Measurements from ENCODE around the gene EMC7.
"Not testable (repeated sequence)": the region's sequence is repeated elsewhere in the genome, so short reads cannot be mapped to it uniquely, and the experiment has no call there.

The EMC7 gene

DNA sequence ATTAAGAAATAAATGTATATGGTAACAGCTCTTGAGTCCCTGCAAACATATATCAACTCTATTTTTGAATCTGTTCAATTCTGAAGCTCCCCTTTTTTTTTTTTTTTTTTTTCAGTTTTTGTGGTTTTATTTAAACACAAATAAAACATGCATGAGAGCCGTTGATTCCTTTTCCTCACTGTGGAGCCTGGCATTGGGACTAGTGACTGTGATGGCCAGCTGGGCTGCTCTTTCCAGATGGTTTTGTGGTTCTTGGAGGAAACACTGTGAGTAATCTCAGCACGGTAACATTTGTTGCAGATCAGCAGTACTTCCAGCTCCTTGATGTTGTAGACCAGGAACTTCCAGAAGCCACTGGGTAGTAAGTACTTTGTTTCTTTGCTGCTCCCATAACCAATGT lies 15.9 kb downstream of the EMC7 start:
- no peak for DNase-seq (ENCODE audit: low read depth in 2 of 2)

- no peak for DNase-seq (ENCODE audit: low read depth in 2 of 2)
These were observed 17.6 kb downstream of the EMC7 start for GRCh38 chr15:34084086-34084485.

- DNase-seq (ENCODE audit: low read depth in 2 of 2): no peak
These were observed 21.8 kb downstream of the EMC7 start for GRCh38 chr15:34079904-34080303.

GRCh38 chr15:34078900-34079299 lies 22.8 kb downstream of the EMC7 start:
- no peak for DNase-seq (ENCODE audit: low read depth in 2 of 2)

DNA sequence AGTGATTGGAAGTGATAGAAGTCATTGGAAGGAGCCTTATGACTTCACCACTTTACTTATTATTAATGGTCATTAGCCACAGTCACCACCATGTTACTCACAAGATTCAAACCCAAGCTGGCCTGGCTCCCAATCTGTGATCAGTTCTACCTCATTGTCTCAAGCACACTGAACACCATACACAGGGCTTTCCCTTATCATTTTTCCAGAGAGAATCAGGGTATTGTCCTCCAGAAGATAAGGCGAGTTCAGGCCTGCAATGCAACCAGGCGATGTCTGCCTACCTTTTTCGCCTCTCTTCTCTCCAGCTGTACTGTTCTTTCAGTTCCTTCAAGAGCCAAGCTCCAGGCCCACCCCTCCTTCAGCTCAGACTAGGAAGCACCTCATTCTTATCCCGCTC lies 24.9 kb downstream of the EMC7 start:
- DNase-seq (ENCODE audit: low read depth in 2 of 2): no peak

DNA sequence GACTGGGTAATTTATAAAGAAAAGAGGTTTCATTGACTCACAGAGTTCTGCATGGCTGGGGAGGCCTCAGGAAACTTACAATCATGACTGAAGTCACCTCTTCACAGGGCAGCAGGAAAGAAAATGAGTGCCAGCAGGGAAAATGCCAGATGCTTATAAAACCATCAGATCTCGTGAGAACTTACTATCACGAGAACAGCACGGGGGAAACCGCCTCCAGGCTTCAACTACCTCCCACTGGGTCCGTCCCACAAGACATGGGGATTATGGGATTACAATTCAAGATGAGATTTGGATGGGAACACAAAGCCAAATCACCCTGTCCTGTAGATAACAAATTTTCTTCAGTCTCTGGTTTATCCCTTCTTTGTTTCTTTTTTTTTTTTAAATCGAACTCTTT lies 31.7 kb downstream of the EMC7 start:
- no peak for DNase-seq (ENCODE audit: low read depth in 2 of 2)

DNA sequence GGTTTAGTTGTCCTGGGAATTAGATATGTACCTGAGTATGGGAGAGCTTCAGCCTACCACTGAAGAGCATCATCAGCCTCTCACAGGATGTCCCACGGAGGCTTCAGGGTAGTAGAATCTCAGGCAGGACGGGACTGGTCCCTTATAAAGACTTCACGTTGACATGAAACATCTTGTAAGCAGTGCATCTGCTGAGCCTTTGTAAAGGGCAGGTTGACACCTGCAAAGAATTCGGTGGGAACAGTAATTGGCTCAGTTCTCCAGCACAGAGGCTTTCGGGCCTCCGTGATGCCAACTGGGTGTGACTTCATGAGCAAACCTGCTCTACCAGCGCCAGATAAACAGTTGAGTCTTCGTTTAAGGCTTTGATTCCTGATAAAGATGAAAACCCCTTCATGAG lies 35.7 kb downstream of the EMC7 start:
- DNase-seq (ENCODE audit: low read depth in 2 of 2): no peak

GRCh38 chr15:34065261-34065660 lies 36.4 kb downstream of the EMC7 start:
- no peak for DNase-seq (ENCODE audit: low read depth in 2 of 2)

DNA sequence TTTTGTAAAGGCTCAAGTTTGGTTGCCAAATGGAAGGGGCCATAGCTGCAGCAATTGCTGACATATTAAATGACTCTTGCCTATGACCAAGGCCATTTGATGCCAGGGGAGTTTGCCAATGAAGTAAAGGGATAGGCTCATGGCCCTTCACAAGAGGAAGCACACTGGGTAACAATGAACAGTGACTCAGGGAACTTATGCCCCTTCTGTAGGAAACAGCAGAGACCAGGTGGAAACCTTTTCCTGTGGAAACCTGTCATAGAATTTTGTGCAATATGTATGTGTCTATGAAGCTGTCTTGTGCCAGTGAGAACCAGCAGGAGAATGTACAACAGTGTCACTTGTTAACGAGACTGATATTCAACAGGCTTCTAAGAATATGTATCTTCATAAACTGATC lies 37.2 kb downstream of the EMC7 start:
- no peak for DNase-seq (ENCODE audit: low read depth in 2 of 2)

- DNase-seq (ENCODE audit: low read depth in 2 of 2): no peak
These were observed 41.7 kb downstream of the EMC7 start for GRCh38 chr15:34059946-34060345.

GRCh38 chr15:34059476-34059875 lies 42.2 kb downstream of the EMC7 start:
- no peak for DNase-seq (ENCODE audit: low read depth in 2 of 2)

DNA sequence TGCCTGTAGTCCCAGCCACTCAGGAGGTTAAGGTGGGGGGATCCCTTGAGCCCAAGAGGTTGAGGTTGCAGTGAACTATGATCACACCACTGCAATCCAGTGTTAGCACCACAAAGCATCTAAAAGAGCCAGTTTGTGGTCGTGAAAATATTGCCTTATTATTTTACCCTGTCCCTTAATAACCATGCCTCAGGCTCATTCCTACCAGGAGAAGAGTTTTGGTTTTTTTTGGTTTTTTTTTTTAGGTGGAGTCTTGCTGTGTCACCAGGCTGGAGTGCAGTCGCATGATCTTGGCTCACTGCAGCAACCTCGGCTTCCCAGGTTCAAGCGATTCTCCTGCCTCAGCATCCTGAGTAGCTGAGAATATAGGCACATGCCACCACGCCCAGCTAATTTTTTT lies 44.8 kb downstream of the EMC7 start:
- no peak for DNase-seq (ENCODE audit: low read depth in 2 of 2)

GRCh38 chr15:34055868-34056595 lies 45.6 kb downstream of the EMC7 start:
- no peak for DNase-seq (ENCODE audit: low read depth in 2 of 2)

GRCh38 chr15:34054081-34054707 lies 47.5 kb downstream of the EMC7 start:
- DNase-seq (ENCODE audit: low read depth in 2 of 2): no peak

DNA sequence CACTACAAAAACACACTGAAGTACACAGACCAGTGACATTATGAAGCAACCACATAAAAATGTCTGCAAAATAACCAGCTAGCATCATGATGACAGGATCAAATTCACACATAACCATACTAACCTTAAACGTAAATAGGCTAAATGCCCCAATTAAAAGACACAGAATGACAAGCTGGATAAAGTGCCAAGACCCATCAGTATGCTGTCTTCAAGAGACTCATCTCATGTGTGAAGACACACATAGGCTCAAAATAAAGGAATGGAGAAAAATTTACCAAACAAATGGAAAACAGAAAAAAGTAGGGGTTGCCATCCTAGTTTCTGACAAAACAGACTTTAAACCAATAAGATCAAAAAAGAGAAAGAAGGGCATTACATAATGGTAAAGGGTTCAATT lies 51.3 kb downstream of the EMC7 start:
- not testable (repeated sequence) for DNase-seq (ENCODE audit: low read depth in 2 of 2)

DNA sequence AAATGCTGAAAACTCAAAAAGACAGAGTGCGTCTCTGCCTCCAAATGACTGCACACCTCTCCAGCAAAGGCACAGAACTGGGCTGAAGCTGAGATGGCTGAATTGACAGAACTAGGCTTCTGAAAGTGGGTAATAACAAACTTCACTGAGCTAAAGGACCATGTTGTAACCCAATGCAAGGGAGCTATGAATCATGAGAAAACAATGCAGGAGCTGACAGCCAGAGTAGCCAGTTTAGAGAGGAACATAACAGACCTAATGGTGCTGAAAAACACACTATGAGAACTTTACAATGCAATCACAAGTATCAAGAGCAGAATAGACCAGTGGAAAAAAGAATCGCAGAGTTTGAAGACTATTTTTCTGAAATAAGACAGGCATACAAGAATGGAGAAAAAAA lies 52.5 kb downstream of the EMC7 start:
- no peak for DNase-seq (ENCODE audit: low read depth in 2 of 2)

- no peak for DNase-seq (ENCODE audit: low read depth in 2 of 2)
These were observed 53.5 kb downstream of the EMC7 start for GRCh38 chr15:34047893-34048775.

- no peak for DNase-seq (ENCODE audit: low read depth in 2 of 2)
These were observed 55.1 kb downstream of the EMC7 start for GRCh38 chr15:34046471-34047145.

GRCh38 chr15:34043813-34044212 lies 57.8 kb downstream of the EMC7 start:
- DNase-seq (ENCODE audit: low read depth in 2 of 2): no peak

- DNase-seq (ENCODE audit: low read depth in 2 of 2): no peak
These were observed 58.3 kb downstream of the EMC7 start for GRCh38 chr15:34043391-34043790.

DNA sequence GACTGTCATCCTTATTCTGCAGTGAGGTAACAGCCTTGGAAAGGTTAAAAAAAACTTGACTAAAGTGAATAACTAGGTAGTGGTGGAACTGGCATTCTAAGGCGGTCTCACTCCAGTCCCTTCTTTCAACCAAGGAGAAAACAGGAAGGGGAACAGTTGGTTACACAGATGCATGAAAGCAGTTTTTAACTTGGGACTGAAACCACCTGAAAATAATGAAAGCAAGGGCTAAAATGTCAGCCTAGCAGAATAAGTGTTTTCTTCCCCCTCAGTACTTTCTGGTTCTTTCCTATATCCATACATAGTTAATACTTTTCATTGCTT lies 61.9 kb downstream of the EMC7 start:
- no peak for DNase-seq (ENCODE audit: low read depth in 2 of 2)

Data from stimulated activated CD4-positive, alpha-beta T cell treated with anti-CD3 and anti-CD28 coated beads, Interleukin-1b, Interleukin-23, amount 100 ng/mL, for 1 hour (primary cell).